C4-2B (cell line): ENCODE measurements around the gene MRPS35.

Source experiments
- ZFX ChIP-seq: fragments of 450-650 bp; IDR thresholded peaks from 2 replicates; pipeline ENCODE4 v1.6.1; 2017
- TF ChIP-seq, protein P1 (sequence below): fragments of 450-650 bp; conservative IDR thresholded peaks from 2 replicates; pipeline ENCODE4 v1.5.1; 2017; ENCODE audit warnings: mild to moderate bottlenecking

GRCh38 chr12:27685274-27685673 is 25.4 kb upstream of the MRPS35 start:
- TF ChIP-seq, protein P1, sequence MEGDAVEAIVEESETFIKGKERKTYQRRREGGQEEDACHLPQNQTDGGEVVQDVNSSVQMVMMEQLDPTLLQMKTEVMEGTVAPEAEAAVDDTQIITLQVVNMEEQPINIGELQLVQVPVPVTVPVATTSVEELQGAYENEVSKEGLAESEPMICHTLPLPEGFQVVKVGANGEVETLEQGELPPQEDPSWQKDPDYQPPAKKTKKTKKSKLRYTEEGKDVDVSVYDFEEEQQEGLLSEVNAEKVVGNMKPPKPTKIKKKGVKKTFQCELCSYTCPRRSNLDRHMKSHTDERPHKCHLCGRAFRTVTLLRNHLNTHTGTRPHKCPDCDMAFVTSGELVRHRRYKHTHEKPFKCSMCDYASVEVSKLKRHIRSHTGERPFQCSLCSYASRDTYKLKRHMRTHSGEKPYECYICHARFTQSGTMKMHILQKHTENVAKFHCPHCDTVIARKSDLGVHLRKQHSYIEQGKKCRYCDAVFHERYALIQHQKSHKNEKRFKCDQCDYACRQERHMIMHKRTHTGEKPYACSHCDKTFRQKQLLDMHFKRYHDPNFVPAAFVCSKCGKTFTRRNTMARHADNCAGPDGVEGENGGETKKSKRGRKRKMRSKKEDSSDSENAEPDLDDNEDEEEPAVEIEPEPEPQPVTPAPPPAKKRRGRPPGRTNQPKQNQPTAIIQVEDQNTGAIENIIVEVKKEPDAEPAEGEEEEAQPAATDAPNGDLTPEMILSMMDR: no peak
- no peak for TF ChIP-seq ZFX
